ENCODE results near the gene GLRA3. TPM values are rescaled to one million over a fixed set of nuclear protein-coding genes. Genes with fewer than 3 reads are reported as not detected.

The GLRA3 gene
- total RNA-seq, 1 donor from 2014 or later, result 0.22 TPM

DNA sequence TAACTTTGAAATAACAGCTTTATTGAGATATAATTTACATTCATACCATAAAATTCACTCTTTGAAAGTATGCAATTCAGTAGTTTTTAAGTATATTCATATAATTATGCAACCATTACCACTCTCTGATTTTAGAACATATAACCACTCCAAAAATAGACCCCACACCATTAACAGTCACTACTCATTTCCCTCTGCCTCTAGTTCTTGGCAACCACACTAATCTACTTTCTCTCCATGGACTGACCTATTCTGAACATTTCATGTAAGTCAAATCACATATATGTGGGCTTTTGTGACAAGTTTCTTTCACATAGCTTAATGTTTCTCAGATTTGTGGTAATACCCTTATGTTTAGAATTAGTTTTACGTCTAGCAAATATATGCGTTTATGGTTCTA is 19.5 kb upstream of the GLRA3 start:
- Mint-ChIP-seq H3K4me1 (no peaks in the 10 kb centered on the region), H3K4me3 (no peak overlapping the region), H3K9me3 (peaks cover 4% of the 10 kb centered on the region), H3K27me3 (no peaks in the 10 kb centered on the region), H3K27ac (no peak overlapping the region), H3K36me3 (ENCODE audit: low read depth) (no peaks in the 10 kb centered on the region)
- TF ChIP-seq, protein P1, sequence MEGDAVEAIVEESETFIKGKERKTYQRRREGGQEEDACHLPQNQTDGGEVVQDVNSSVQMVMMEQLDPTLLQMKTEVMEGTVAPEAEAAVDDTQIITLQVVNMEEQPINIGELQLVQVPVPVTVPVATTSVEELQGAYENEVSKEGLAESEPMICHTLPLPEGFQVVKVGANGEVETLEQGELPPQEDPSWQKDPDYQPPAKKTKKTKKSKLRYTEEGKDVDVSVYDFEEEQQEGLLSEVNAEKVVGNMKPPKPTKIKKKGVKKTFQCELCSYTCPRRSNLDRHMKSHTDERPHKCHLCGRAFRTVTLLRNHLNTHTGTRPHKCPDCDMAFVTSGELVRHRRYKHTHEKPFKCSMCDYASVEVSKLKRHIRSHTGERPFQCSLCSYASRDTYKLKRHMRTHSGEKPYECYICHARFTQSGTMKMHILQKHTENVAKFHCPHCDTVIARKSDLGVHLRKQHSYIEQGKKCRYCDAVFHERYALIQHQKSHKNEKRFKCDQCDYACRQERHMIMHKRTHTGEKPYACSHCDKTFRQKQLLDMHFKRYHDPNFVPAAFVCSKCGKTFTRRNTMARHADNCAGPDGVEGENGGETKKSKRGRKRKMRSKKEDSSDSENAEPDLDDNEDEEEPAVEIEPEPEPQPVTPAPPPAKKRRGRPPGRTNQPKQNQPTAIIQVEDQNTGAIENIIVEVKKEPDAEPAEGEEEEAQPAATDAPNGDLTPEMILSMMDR (IDR thresholded peaks at IDR 0.05), result no peak
- DNase-seq (no peak), ATAC-seq (ENCODE audit: low read depth) (no peak)
- intact Hi-C loops (cut with micrococcal nuclease), result no loop called here
- POLR2A ChIA-PET, result no interaction called here
- CTCF ChIA-PET, result interaction anchor here (0.8 kb wide), 1 partner anchor 592 kb away, joined by 3 read pairs; no protein-coding TSS in a partner anchor

DNA sequence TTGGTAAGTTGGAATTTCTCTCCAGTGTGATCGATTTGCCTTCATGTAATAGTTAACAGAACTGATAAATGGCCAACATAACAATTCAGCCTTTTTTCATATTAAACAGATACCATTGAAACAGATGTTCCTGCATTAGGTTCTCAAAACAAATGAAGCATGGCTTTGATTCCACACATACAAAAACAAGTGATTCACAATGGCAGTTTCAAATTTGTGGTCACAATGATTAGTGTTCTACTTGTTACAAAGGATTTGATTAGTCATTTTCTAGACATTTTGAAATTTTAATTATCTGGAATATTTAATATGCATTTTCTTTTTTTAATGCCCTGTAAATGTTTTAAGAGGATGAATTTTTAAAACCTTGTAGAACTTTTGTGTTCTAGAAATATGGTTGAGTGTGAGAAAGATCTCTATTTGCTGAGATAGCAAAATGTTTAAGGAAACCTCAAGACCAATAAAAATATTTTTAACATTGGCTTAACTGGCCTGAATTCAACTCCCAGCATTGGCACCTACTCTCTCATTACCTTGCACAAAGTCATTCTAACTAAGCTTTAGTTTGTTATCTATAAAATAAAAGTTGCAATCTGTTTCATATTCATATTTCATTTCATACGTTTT is 18.9 kb upstream of the GLRA3 start:
- no peaks in the 10 kb centered on the region for H3K4me1 Mint-ChIP-seq
- DNase-seq (no peak), ATAC-seq (ENCODE audit: low read depth) (no peak)
- ChIA-PET CTCF (interaction anchor here (0.8 kb wide), 1 partner anchor 592 kb away, joined by 3 read pairs; no protein-coding TSS in a partner anchor), POLR2A (no interaction called here)
- intact Hi-C loops (cut with micrococcal nuclease), result no loop called here
- H3K9me3 Mint-ChIP-seq, result peaks cover 4% of the 10 kb centered on the region
- no peak overlapping the region for H3K4me3 Mint-ChIP-seq
- TF ChIP-seq, protein P1 (IDR thresholded peaks at IDR 0.05), result no peak
- no peaks in the 10 kb centered on the region for H3K27me3 Mint-ChIP-seq
- no peak overlapping the region for H3K27ac Mint-ChIP-seq
- no peaks in the 10 kb centered on the region for H3K36me3 Mint-ChIP-seq (ENCODE audit: low read depth)

DNA sequence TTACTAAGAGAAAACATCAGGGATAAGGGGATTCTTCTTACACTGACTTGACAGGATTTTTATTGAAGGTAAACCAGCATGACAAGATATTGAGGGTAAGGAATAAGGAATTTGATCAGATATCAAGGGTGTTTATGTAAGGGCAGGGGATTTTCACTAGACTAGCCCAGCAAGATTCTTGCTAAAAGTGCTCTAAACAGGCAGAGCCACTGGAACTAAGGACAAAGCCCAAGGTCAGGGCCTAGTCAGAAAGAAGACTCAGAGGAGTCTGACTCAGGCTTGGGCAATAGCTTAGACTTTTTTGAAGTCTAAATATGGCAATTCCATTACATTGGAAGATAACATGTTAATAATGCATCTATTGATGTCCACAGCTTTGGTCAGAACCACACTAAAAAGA is 6.5 kb upstream of the GLRA3 start:
- Mint-ChIP-seq H3K9me3 (no peaks in the 10 kb centered on the region), H3K4me3 (no peak overlapping the region), H3K27me3 (no peaks in the 10 kb centered on the region), H3K27ac (no peak overlapping the region), H3K4me1 (no peaks in the 10 kb centered on the region), H3K36me3 (ENCODE audit: low read depth) (no peaks in the 10 kb centered on the region)
- CTCF ChIA-PET, result no interaction called here
- TF ChIP-seq, protein P1 (IDR thresholded peaks at IDR 0.05), result no peak
- POLR2A ChIA-PET, result no interaction called here
- DNase-seq (no peak), ATAC-seq (ENCODE audit: low read depth) (no peak)
- intact Hi-C loops (cut with micrococcal nuclease), result no loop called here

DNA sequence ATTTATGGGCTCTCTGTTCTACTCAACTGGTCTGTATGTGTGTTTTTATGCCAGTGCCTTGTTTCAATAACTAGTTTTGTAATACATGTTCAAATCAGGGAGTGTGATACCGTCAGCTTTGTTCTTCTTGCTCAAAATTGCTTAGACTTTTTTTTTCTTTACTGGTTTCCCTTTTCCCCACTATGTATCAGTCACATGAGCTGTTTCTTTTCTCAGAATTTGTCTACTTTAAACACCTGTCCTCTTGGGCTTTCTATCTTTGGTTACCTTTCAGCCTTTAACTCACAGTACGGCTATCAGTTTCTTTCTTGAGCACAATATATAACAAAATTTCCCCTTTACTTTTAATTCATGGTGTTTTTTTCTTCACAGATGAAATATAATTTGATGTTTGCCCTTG is 5.4 kb upstream of the GLRA3 start:
- H3K4me1 Mint-ChIP-seq, result no peaks in the 10 kb centered on the region
- intact Hi-C loops (cut with micrococcal nuclease), result no loop called here
- ChIA-PET CTCF (no interaction called here), POLR2A (no interaction called here)
- no peaks in the 10 kb centered on the region for H3K27me3 Mint-ChIP-seq
- no peak for DNase-seq
- H3K4me3 Mint-ChIP-seq, result no peak overlapping the region
- TF ChIP-seq, protein P1 (IDR thresholded peaks at IDR 0.05), result no peak
- ATAC-seq (ENCODE audit: low read depth), result no peak
- H3K36me3 Mint-ChIP-seq (ENCODE audit: low read depth), result no peaks in the 10 kb centered on the region
- no peaks in the 10 kb centered on the region for H3K9me3 Mint-ChIP-seq
- H3K27ac Mint-ChIP-seq, result no peak overlapping the region

DNA sequence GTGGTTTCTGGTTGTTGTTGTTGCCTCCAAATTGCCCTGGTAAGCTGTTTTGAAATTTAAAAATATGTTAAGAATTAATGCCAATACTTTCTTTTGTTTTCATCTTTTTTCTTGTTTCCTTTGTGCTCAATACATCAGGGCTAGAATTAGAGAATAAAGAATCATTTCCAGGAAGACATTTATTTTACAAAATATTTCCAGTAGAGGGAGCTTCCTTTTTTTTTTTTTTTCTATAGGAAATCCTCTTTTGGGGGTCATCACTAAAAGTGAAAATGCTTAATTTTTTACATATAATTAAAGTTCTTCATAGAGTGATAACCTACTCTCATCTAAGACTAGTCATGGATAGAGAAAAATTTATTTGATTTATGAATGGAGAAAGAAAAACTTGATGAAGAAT is 2.4 kb downstream of the GLRA3 start:
- Mint-ChIP-seq H3K27ac (no peak overlapping the region), H3K9me3 (peaks cover 4% of the 10 kb centered on the region), H3K27me3 (peaks cover 7% of the 10 kb centered on the region), H3K36me3 (ENCODE audit: low read depth) (no peaks in the 10 kb centered on the region), H3K4me3 (no peak overlapping the region), H3K4me1 (peaks cover 5% of the 10 kb centered on the region)
- no peak for DNase-seq
- POLR2A ChIA-PET, result interaction anchor here (0.6 kb wide), 1 partner anchor 622 kb away, joined by 5 read pairs; no protein-coding TSS in a partner anchor
- CTCF ChIA-PET, result no interaction called here
- intact Hi-C loops (cut with micrococcal nuclease), result loop anchor here (5.0 kb wide), 1 partner anchor 711 kb away; no protein-coding TSS in a partner anchor
- ATAC-seq (ENCODE audit: low read depth), result no peak
- TF ChIP-seq, protein P1 (IDR thresholded peaks at IDR 0.05), result no peak
